Kidney (tissue), 14 donors: ENCODE measurements around the gene PSMD2. TPM values are rescaled to one million over a fixed set of nuclear protein-coding genes. Genes with fewer than 3 reads are reported as not detected.

Source experiments
- DNase-seq, 5 donors: peaks; one replicate each; pipeline ENCODE4 v3.0.0-alpha.2; 2013 to 2020
- FAIRE-seq: peaks from 2 replicates; lab custom pipeline; 2012; peaks lifted over from hg19 to GRCh38; lab: Jason Lieb, UNC
- H3K27ac ChIP-seq, 2 donors: one replicate each; pipeline ENCODE4 v1.7.0; 2013; ENCODE audit warnings: low read depth in 2 of 2, low read length in 2 of 2, inconsistent platforms in 1 of 2
- H3K27me3 ChIP-seq: one replicate; pipeline ENCODE4 v1.7.1; 2013; ENCODE audit warnings: low read length, inconsistent platforms; ENCODE audit not compliant: control insufficient read depth, insufficient read depth
- H3K36me3 ChIP-seq, 3 donors: one replicate each; pipeline versions ENCODE4 v1.7.0 to v1.7.1; 2013; ENCODE audit warnings: low read length in 3 of 3, control low read depth in 1 of 3, inconsistent platforms in 1 of 3; ENCODE audit not compliant: insufficient read depth in 3 of 3, control insufficient read depth in 2 of 3
- H3K4me1 ChIP-seq, 3 donors: one replicate each; pipeline versions ENCODE4 v1.7.0 to v1.7.1; 2013; ENCODE audit warnings: low read length in 3 of 3, inconsistent platforms in 1 of 3, low read depth in 1 of 3; ENCODE audit not compliant: control insufficient read depth in 2 of 3, insufficient read depth in 2 of 3
- H3K4me3 ChIP-seq, 3 donors: one replicate each; pipeline versions ENCODE4 v1.7.0 to v1.8.1; 2013; ENCODE audit warnings: low read length in 3 of 3, control low read depth in 1 of 3, inconsistent platforms in 1 of 3
- H3K9ac ChIP-seq, 3 donors: one replicate each; pipeline versions ENCODE4 v1.7.0 to v1.7.1; 2013; ENCODE audit warnings: low read length in 3 of 3, control low read depth in 1 of 3, inconsistent platforms in 1 of 3
- H3K9me3 ChIP-seq, 3 donors: one replicate each; pipeline versions ENCODE4 v1.7.0 to v1.7.1; 2013; ENCODE audit warnings: low read length in 3 of 3, control low read depth in 1 of 3, inconsistent platforms in 1 of 3; ENCODE audit not compliant: control insufficient read depth in 2 of 3, insufficient read depth in 1 of 3
- intact Hi-C: fragments of 100-400 bp; cut with DNase I; formaldehyde crosslinking; loops from one replicate; pipeline ENCODE4 v1.11.1; 2022
- polyA plus RNA-seq: library from polyadenylated mRNA; stranded (reverse); fragments of 350-450 nt; fragmentation: Illumina TruSeq; extraction: RNeasy Lipid Tissue Mini Kit (QIAGEN cat#74804); gene quantifications from one replicate; pipeline ENCODE4 v1.2.3, GENCODE V29; 2014; ENCODE audit warnings: low read depth, low replicate concordance; ENCODE audit not compliant: insufficient read depth
- total RNA-seq: library from RNA; stranded (reverse); fragmentation: NEBNext Ultra II Directional; extraction: Animal tissue kit (Norgen Biotek cat#: 25700); gene quantifications from one replicate; pipeline ENCODE4 v1.2.1, GENCODE V29; 2021
- TF ChIP-seq, protein P1 (sequence below): IDR thresholded peaks from 3 replicates; pipeline ENCODE4 v1.5.1; 2012; ENCODE audit warnings: mild to moderate bottlenecking, moderate library complexity, borderline replicate concordance; ENCODE audit not compliant: insufficient read depth; ENCODE audit errors: extremely low read depth
- donor health status: control.
- donor health status: control.
- donor health status: control.
- donor health status: control.
- donor health status: control.
- donor health status: DM: yes; HTN: yes; CAD: no.
- donor health status: Normal renal cell carcinoma (clear cell type).

The PSMD2 gene
- total and polyA plus RNA-seq, 2 donors from 2014 or later, result 104 to 149 TPM

GRCh38 chr3:184336547-184337398 is 37.7 kb downstream of the PSMD2 start:
- peaks cover 15 to 33% (median 24%) of the 10 kb centered on the region in 3 donors for H3K36me3 ChIP-seq
- TF ChIP-seq, protein P1, sequence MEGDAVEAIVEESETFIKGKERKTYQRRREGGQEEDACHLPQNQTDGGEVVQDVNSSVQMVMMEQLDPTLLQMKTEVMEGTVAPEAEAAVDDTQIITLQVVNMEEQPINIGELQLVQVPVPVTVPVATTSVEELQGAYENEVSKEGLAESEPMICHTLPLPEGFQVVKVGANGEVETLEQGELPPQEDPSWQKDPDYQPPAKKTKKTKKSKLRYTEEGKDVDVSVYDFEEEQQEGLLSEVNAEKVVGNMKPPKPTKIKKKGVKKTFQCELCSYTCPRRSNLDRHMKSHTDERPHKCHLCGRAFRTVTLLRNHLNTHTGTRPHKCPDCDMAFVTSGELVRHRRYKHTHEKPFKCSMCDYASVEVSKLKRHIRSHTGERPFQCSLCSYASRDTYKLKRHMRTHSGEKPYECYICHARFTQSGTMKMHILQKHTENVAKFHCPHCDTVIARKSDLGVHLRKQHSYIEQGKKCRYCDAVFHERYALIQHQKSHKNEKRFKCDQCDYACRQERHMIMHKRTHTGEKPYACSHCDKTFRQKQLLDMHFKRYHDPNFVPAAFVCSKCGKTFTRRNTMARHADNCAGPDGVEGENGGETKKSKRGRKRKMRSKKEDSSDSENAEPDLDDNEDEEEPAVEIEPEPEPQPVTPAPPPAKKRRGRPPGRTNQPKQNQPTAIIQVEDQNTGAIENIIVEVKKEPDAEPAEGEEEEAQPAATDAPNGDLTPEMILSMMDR, result no peak
- intact Hi-C loops, result no loop called here
- peaks cover 0 to 29% (median 11%) of the 10 kb centered on the region in 3 donors for H3K4me1 ChIP-seq
- peak overlapping the region; percentile 93 to 95 for H3K27ac ChIP-seq
- H3K27me3 ChIP-seq, result no peaks in the 10 kb centered on the region
- H3K9me3 ChIP-seq, result no peaks in the 10 kb centered on the region
- peak overlapping the region; percentile 55 to 84 (median 83) for H3K4me3 ChIP-seq
- FAIRE-seq (no peak), DNase-seq (peak in 3 of 5 donors; percentile 67 to 72 (median 70))
- H3K9ac ChIP-seq, result peak overlapping the region in 2 of 3 donors; percentile 77 to 78

GRCh38 chr3:184337399-184337714 is 38.3 kb downstream of the PSMD2 start, which contains the start of gene FAM131A:
Gene FAM131A (plus strand): TSS chr3:184337600. CDS start chr3:184337631, 31 bp downstream.
- FAIRE-seq (no peak), DNase-seq (no peak)
- TF ChIP-seq, protein P1, result no peak
- Histone ChIP-seq H3K36me3 (peaks cover 11 to 27% (median 18%) of the 10 kb centered on the region in 3 donors), H3K27me3 (no peaks in the 10 kb centered on the region), H3K9ac (peak within 1 kb of the TSS in 2 of 3 donors; percentile 77 to 78), H3K4me3 (peak within 1 kb of the TSS; percentile 55 to 84 (median 83)), H3K9me3 (no peaks in the 10 kb centered on the region), H3K4me1 (peaks cover 0 to 29% (median 11%) of the 10 kb centered on the region in 3 donors), H3K27ac (peak within 1 kb of the TSS; percentile 93 to 95)
- intact Hi-C loops, result no loop called here

GRCh38 chr3:184337981-184338380 is 38.9 kb downstream of the PSMD2 start:
- intact Hi-C loops, result no loop called here
- peak overlapping the region; percentile 93 to 95 for H3K27ac ChIP-seq
- H3K4me1 ChIP-seq, result peaks cover 0 to 29% (median 11%) of the 10 kb centered on the region in 3 donors
- no peaks in the 10 kb centered on the region for H3K9me3 ChIP-seq
- no peak for DNase-seq
- TF ChIP-seq, protein P1, result no peak
- no peaks in the 10 kb centered on the region for H3K27me3 ChIP-seq
- peaks cover 9 to 29% (median 16%) of the 10 kb centered on the region in 3 donors for H3K36me3 ChIP-seq
- no peak for FAIRE-seq
- peak overlapping the region in 1 of 3 donors; percentile 78 for H3K9ac ChIP-seq
- H3K4me3 ChIP-seq, result peak overlapping the region in 1 of 3 donors; percentile 10
